Fibroblast of lung (primary cell): ENCODE measurements around the gene DNTT. TPM values are rescaled to one million over a fixed set of nuclear protein-coding genes. Genes with fewer than 3 reads are reported as not detected.

ENCODE experiments used
- DNase-seq, 2 donors: peaks; one replicate each; pipeline versions ENCODE4 v3.0.0 to v3.0.0-alpha.2; 2010; ENCODE audit warnings: low read depth in 2 of 2
- H2AFZ ChIP-seq: 2 replicates; pipeline ENCODE4 v1.5.1; 2012; ENCODE audit warnings: low read length, control low read depth, inconsistent platforms
- H3K27ac ChIP-seq: 2 replicates; pipeline ENCODE4 v1.5.1; 2011; ENCODE audit warnings: low read length, control low read depth; ENCODE audit not compliant: insufficient read depth
- H3K27me3 ChIP-seq: 2 replicates; pipeline ENCODE4 v1.5.1; 2011; ENCODE audit warnings: mild to moderate bottlenecking, low read length; ENCODE audit not compliant: control insufficient read depth, insufficient read depth
- H3K36me3 ChIP-seq: 2 replicates; pipeline ENCODE4 v1.5.1; 2011; ENCODE audit warnings: low read length; ENCODE audit not compliant: control insufficient read depth, insufficient read depth
- H3K4me1 ChIP-seq: 2 replicates; pipeline ENCODE4 v1.5.1; 2011; ENCODE audit warnings: low read length; ENCODE audit not compliant: control insufficient read depth, insufficient read depth; ENCODE audit errors: extremely low read depth
- H3K4me2 ChIP-seq: 2 replicates; pipeline ENCODE4 v1.5.1; 2011; ENCODE audit warnings: low read length, control low read depth; ENCODE audit not compliant: insufficient read depth; ENCODE audit errors: extremely low read depth
- H3K4me3 ChIP-seq, 4 experiments: fragments of 200-600 bp in 1 of 4; sonication (generic) in 1 of 4; replicated peaks in 1 of 4; 2 replicates each; pipeline ENCODE4 v1.5.1; 2011 to 2016; ENCODE audit warnings: low read length in 4 of 4, low read depth in 3 of 4, mild to moderate bottlenecking in 3 of 4, control low read depth in 2 of 4, inconsistent platforms in 1 of 4, mixed read lengths in 1 of 4; ENCODE audit not compliant: insufficient read depth in 1 of 4; ENCODE audit errors: control extremely low read depth in 1 of 4
- H3K79me2 ChIP-seq: 2 replicates; pipeline ENCODE4 v1.5.1; 2012; ENCODE audit warnings: mild to moderate bottlenecking, low read length, inconsistent platforms; ENCODE audit not compliant: control insufficient read depth, insufficient read depth
- H3K9ac ChIP-seq: 2 replicates; pipeline ENCODE4 v1.5.1; 2011; ENCODE audit warnings: mild to moderate bottlenecking, low read length, control low read depth; ENCODE audit not compliant: insufficient read depth
- H3K9me3 ChIP-seq: 2 replicates; pipeline ENCODE4 v1.5.1; 2012; ENCODE audit warnings: low read depth, low read length; ENCODE audit not compliant: control insufficient read depth, insufficient read depth
- H4K20me1 ChIP-seq: 2 replicates; pipeline ENCODE4 v1.5.1; 2011; ENCODE audit warnings: low read length; ENCODE audit not compliant: control insufficient read depth, insufficient read depth; ENCODE audit errors: extremely low read depth
- EZH2 ChIP-seq: IDR thresholded peaks from 2 replicates; pipeline ENCODE4 v1.5.1; 2012; ENCODE audit warnings: low read length, control low read depth, mild to moderate bottlenecking; ENCODE audit errors: missing control alignments
- polyA plus RNA-seq, 2 donors: library from polyadenylated mRNA; depleted of rRNA in 1 of 2; stranded (reverse) in 1 of 2; unstranded in 1 of 2; fragments of >200 nt; gene quantifications; 2 replicates each; pipeline ENCODE4 v1.2.1, GENCODE V29; 2011 to 2012; ENCODE audit warnings: missing spikeins in 1 of 2
- total RNA-seq: library from RNA; depleted of rRNA; stranded (reverse); fragments of >200 nt; gene quantifications from 2 replicates; pipeline ENCODE4 v1.2.1, GENCODE V29; 2014
- TF ChIP-seq, protein P1 (sequence below), 2 donors: IDR thresholded peaks in 1 of 2; conservative IDR thresholded peaks in 1 of 2; 1 replicate in 1 of 2; 2 replicates in 1 of 2; pipeline ENCODE4 v1.5.1; 2011 to 2012; ENCODE audit warnings: low read length in 2 of 2, control low read depth in 1 of 2, inconsistent platforms in 1 of 2, low read depth in 1 of 2, mild to moderate bottlenecking in 1 of 2

The DNTT gene
- total and polyA plus RNA-seq, 2 donors (not counting 1 experiment from before 2014, with no cell fraction given), result not detected

DNA sequence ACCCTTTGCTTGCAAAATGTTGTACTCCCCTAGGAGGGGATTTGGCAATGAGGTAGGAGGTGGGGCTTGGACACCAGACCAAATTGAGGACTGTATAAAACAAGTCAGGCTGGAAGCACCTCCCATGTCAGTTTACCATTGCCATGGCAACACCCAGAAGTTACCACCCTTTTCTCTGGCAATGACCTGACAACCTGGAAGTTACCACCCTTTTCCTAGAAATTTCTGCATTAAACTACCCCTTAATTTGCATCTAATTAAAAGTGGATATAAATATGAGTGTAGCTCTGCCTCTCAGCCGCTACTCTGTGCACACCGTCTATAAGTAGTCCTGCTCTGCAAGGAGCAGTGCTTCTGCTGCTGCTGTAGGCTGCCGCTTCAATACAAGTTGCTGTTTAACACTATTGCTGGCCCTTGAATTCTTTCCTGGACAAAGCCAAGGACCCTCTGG lies 25.0 kb upstream of the DNTT start:
- no peak for DNase-seq
- Histone ChIP-seq H3K4me2 (no peak overlapping the region), H3K4me3 (no peak overlapping the region), H3K36me3 (no peaks in the 10 kb centered on the region), H3K27me3 (no peaks in the 10 kb centered on the region), H3K4me1 (no peaks in the 10 kb centered on the region), H3K9me3 (no peaks in the 10 kb centered on the region), H2AFZ (no peak overlapping the region), H3K79me2 (no peaks in the 10 kb centered on the region), H4K20me1 (no peaks in the 10 kb centered on the region), H3K27ac (no peak overlapping the region), H3K9ac (no peak overlapping the region)
- no peak for TF ChIP-seq EZH2
- TF ChIP-seq, protein P1, sequence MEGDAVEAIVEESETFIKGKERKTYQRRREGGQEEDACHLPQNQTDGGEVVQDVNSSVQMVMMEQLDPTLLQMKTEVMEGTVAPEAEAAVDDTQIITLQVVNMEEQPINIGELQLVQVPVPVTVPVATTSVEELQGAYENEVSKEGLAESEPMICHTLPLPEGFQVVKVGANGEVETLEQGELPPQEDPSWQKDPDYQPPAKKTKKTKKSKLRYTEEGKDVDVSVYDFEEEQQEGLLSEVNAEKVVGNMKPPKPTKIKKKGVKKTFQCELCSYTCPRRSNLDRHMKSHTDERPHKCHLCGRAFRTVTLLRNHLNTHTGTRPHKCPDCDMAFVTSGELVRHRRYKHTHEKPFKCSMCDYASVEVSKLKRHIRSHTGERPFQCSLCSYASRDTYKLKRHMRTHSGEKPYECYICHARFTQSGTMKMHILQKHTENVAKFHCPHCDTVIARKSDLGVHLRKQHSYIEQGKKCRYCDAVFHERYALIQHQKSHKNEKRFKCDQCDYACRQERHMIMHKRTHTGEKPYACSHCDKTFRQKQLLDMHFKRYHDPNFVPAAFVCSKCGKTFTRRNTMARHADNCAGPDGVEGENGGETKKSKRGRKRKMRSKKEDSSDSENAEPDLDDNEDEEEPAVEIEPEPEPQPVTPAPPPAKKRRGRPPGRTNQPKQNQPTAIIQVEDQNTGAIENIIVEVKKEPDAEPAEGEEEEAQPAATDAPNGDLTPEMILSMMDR (conservative IDR thresholded peaks at IDR 0.05 in 1 of 2, IDR thresholded peaks at IDR 0.05 in 1 of 2; ENCODE audit: low read depth in 1 of 2, low read length in 2 of 2), result no peak

GRCh38 chr10:96280859-96281258 lies 23.4 kb upstream of the DNTT start:
- TF ChIP-seq EZH2, result no peak
- TF ChIP-seq, protein P1 (conservative IDR thresholded peaks at IDR 0.05 in 1 of 2, IDR thresholded peaks at IDR 0.05 in 1 of 2; ENCODE audit: low read depth in 1 of 2, low read length in 2 of 2), result no peak
- Histone ChIP-seq H3K4me1 (no peaks in the 10 kb centered on the region), H2AFZ (no peak overlapping the region), H3K9ac (no peak overlapping the region), H3K4me3 (no peak overlapping the region), H3K9me3 (no peaks in the 10 kb centered on the region), H4K20me1 (no peaks in the 10 kb centered on the region), H3K4me2 (no peak overlapping the region), H3K36me3 (no peaks in the 10 kb centered on the region), H3K27me3 (no peaks in the 10 kb centered on the region), H3K79me2 (no peaks in the 10 kb centered on the region), H3K27ac (no peak overlapping the region)
- no peak for DNase-seq

- Histone ChIP-seq H3K4me3 (no peak overlapping the region), H3K27me3 (no peaks in the 10 kb centered on the region), H3K4me2 (no peak overlapping the region), H4K20me1 (no peaks in the 10 kb centered on the region), H3K4me1 (no peaks in the 10 kb centered on the region), H3K27ac (no peak overlapping the region), H3K9ac (no peak overlapping the region), H3K36me3 (no peaks in the 10 kb centered on the region), H2AFZ (no peak overlapping the region), H3K9me3 (no peaks in the 10 kb centered on the region), H3K79me2 (no peaks in the 10 kb centered on the region)
- TF ChIP-seq EZH2, result no peak
- TF ChIP-seq, protein P1 (conservative IDR thresholded peaks at IDR 0.05 in 1 of 2, IDR thresholded peaks at IDR 0.05 in 1 of 2; ENCODE audit: low read depth in 1 of 2, low read length in 2 of 2), result no peak
- no peak for DNase-seq
Measured at GRCh38 chr10:96281444-96282029, 22.7 kb upstream of the DNTT start.
